SK-N-SH treated with all-trans-retinoic acid at 6 μM for 48 hours (cell line): ENCODE measurements around the gene TAPBP.

Source experiments
- ARNTL ChIP-seq: fragments of 450-650 bp; formaldehyde crosslinking; IDR thresholded peaks from 2 replicates; pipeline ENCODE4 v1.5.0; 2020; ENCODE audit warnings: low read depth, mild to moderate bottlenecking, moderate library complexity, borderline replicate concordance
- ESRRG ChIP-seq: fragments of 250-450 bp; sonication (Bioruptor Pico); IDR thresholded peaks from 2 replicates; pipeline ENCODE4 v1.6.1; 2021; ENCODE audit warnings: mild to moderate bottlenecking
- OSR1 ChIP-seq: fragments of 250-450 bp; sonication (Bioruptor Pico); IDR thresholded peaks from 2 replicates; pipeline ENCODE4 v1.8.0; 2022; ENCODE audit warnings: moderate library complexity, mild to moderate bottlenecking, inconsistent platforms
- PATZ1 ChIP-seq: fragments of 250-450 bp; sonication (Bioruptor Pico); IDR thresholded peaks from 2 replicates; pipeline ENCODE4 v1.8.0; 2020; ENCODE audit warnings: mild to moderate bottlenecking, moderate library complexity, borderline replicate concordance
- POU6F1 ChIP-seq: fragments of 250-450 bp; sonication (Bioruptor Pico); IDR thresholded peaks from 2 replicates; pipeline ENCODE4 v1.8.0; 2021; ENCODE audit warnings: low read depth, mild to moderate bottlenecking, moderate library complexity, borderline replicate concordance
- TSHZ2 ChIP-seq: fragments of 250-450 bp; sonication (Bioruptor Pico); IDR thresholded peaks from 2 replicates; pipeline ENCODE4 v1.5.0; 2020; ENCODE audit warnings: mild to moderate bottlenecking, moderate library complexity
- ZC3H10 ChIP-seq: fragments of 250-450 bp; sonication (Bioruptor Pico); IDR thresholded peaks from 2 replicates; pipeline ENCODE4 v1.5.1; 2021; ENCODE audit warnings: mild to moderate bottlenecking, moderate library complexity
- ZFP30 ChIP-seq: fragments of 450-650 bp; formaldehyde crosslinking; IDR thresholded peaks from 2 replicates; pipeline ENCODE4 v1.5.0; 2022; ENCODE audit warnings: mild to moderate bottlenecking, moderate library complexity
- ZNF8 ChIP-seq: fragments of 450-650 bp; formaldehyde crosslinking; IDR thresholded peaks from 2 replicates; pipeline ENCODE4 v1.5.0; 2020; ENCODE audit warnings: mild to moderate bottlenecking, moderate library complexity

GRCh38 chr6:33276864-33277662, 36.8 kb downstream of the TAPBP start, which contains the start of gene B3GALT4:
- TF ChIP-seq ZFP30 (CRISPR knock-in tag) (peak; percentile 60; the same call in 1 of the 2 replicates), ZC3H10 (CRISPR knock-in tag) (peak; percentile 92), ZNF8 (CRISPR knock-in tag) (peak; percentile 21; the same call in 1 of the 2 replicates), POU6F1 (no peak), ESRRG (CRISPR knock-in tag) (peak; percentile 74; the same call in 1 of the 2 replicates), PATZ1 (CRISPR knock-in tag) (peak; percentile 85), OSR1 (no peak), ARNTL (no peak), TSHZ2 (CRISPR knock-in tag) (peak; percentile 55; the same call in 1 of the 2 replicates)
